Urothelium cell line (cell line): ENCODE measurements around the gene PGC.

Source experiments
- DNase-seq: peaks from one replicate; pipeline ENCODE4 v3.0.0; 2011; ENCODE audit warnings: low spot score, mixed read lengths
- FAIRE-seq: peaks from 2 replicates; lab custom pipeline; 2011; peaks lifted over from hg19 to GRCh38; lab: Jason Lieb, UNC

The PGC gene

DNA sequence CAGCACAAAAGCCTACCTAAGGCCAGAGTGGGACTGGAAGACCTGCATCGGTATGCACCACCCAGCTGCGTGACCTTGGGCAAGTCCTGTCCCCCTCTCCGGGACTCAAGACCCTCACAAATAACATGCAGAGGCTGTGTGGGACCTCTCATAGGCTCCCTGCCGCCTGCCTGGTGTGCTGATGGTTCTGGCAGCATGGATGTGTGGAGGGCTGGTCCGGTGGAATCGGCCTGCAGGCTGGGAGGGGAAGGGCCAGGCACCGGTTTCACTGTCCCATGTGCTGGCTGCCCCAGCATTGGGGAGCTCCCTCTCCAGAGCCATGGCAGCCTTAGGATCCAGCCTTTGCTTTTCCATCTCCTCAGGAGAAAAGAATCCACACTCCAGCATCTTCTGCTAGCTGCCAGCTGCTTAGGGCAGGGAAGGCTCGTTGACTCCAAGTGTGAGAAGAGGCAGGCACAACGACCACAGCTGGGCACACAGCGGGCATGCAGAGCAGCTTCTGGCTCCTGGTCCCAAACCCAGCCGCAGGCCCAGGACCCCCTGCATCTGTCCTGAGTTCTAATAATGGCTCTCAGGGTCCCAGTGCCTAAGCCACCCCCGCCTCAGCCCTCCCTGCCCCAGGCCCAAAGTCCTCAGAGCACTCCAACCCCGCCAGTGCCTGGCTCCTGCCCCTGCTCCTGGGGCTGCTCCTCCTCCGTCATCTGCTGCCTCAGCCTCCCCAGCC, 44.3 kb downstream of the PGC start:
- FAIRE-seq = no peak
- DNase-seq = no peak

DNA sequence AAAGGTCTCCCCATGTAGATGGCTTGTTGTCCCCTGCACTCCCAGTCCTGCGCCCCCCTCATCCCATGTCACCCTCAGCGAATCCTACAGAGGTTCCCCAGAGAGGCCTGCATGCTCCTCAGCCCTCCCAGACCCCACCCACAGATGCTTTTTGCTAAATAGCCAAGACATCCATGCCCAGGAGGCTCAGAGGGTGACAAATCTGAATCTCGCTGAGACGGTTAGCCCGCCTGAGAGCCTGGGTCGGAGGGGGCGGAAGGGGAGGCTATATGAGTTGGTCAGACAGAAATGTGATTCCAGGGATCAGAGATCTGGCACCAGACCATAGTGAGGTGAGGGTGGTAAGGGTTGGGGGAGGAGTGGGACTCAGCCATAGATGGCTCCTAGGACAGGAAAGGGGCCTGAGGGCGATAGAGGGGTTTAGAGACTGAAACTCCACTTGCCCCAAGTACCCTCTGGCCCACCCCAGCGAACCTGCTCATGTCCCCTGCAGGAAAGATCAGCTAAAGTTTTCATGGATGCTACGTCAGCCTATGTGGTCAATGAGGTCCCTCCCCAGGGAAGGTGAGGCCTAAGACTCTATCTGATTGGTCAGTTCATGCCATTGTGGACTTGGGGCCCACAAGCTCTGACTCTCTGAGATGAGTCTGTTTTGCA, 45.0 kb downstream of the PGC start:
- FAIRE-seq = no peak

DNA sequence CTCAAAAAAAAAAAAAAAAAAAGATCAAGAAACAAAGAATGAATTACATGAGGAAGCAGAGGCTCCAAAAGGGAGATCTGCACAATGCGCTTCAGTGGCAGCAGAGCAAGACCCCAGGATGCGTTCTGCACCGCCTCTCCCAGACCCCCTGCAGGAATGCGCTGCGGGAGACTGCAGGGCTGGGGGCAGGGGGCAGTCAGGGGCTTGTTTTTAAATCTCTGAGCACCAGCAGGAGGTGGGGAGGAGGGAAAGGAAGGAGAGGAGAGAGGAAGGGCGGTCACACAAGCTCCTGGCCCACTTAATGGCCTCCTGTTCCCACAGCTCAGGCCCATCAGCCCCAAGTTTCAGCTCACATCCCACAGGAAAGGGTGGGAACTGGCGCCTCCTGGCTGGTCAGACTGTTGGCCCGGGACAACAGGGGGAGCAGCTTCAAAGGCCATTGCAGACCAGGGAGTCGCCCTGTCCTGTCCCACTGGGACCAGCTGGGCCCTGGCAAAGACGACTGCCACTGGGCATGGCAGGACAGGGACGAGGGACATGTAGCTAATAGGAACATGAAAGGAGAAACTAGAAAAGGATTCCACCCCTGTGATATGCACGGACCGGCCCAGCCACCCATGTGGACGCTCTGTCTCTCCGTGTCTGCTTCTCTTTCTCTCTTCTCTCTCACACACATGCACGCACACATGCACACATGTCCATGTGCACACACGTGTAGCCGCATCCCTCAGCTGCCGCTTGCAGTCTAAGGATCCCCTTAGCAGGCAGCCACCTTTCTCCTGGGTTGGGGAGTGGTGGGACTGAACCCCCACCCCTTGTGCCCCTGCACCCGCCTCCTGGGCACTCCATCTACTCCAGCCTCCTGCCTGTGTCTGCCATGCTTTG, 46.5 kb downstream of the PGC start:
- FAIRE-seq = no peak
- no peak for DNase-seq

More for the DNA sequence above, 45.0 kb downstream of the PGC start:
- DNase-seq = no peak

DNA sequence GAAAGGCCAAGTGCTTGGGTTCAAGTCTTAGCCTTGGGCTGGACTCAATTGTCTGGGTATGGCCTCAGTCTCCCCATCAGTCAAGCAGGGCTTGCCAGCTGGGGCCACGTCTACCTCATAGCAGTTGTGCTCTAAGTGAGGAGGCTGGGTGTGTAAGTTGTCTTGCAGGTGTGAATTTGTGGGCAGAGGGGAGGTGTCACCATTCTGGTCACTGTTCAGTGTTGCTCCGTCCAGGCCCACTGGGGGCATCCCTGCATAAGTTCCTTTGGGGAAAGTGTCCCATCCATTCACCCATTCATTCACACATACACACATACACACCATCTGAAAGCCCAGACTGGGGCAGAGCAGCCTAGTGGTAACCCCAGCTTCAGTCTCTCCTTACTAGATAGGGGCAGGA, 48.1 kb downstream of the PGC start:
- DNase-seq (no peak), FAIRE-seq (no peak)

DNA sequence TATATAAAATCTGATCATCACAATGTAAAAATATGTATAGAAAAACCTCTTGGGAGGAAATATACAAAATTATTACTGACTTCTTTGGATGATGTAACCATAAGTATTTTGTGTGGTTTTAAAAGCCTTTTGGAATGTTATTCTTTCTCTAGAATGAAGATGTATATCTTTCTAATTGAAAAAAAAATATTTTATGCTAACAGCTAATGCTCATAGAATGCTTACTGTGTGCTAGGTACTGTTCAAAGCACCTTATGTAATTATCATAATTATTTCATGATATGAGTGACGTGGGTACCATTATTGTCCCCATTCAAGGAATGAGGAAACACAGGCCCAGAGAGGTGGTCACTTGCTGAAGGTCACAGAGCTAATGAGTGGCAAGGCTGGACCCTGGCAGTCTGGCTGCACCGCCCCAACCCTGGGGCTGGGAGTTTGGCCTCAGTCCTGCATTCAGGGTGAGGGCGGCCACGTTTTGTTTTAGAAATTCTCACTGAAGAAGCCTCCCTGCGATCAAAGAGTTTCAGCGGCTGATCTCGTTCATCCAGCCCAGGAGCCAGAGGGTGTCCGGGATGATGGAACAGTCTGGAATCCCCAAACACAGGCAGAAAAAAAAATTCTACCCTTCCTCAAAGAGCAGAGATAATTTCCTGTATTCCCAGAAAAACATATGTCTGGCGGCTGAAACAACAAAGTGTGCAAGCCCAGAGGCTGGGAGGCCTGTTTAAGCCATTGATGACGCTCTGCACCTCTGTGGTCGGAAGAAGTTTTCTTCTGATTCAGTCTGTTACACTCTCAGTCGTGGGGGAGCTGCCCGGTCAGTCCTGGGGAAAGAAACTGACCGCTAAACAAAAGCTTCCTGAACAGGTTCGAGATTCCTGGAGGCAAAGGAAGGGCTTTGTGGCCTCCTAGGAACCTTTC, 49.1 kb downstream of the PGC start:
- no peak for DNase-seq
- no peak for FAIRE-seq

DNA sequence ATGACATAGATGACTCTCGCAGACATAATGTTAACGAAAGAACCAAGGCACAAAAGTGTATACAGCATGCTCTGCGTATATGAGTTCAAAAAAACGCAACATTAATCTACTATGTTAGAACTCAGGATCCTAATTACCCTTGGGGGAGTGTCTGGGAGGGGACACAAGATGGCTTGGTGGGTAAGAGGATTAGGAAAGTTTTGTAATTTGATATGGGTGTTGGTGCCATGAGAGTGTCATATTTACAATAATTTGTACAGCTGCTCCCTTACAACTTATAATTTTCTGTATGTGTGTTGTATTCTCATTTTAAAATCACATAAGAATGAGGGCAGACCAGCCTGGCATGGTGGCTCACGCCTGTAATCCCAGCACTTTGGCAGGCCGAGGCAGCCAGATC, 50.4 kb downstream of the PGC start:
- no peak for FAIRE-seq

DNA sequence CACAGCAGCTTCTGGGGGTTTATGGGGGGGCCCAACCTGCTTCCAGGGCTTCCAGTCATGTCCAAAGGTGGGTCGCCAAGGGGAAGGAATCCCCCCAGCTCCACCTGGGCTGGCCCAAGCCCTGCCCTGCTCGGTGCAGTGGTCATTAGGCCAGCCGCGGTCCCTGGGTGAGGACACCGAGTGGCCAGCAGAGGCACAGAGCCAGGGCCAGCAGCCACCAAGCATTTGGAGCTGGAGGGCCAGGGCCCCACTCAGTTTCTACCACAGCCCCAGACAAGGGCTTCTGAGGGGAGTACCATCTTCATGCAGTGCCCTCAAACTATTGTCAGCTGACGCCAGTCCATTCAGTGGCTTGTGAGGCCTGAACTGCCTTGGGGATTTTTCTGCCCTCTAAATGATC, 51.4 kb downstream of the PGC start:
- DNase-seq (no peak), FAIRE-seq (no peak)

More for the DNA sequence above, 50.4 kb downstream of the PGC start:
- no peak for DNase-seq

DNA sequence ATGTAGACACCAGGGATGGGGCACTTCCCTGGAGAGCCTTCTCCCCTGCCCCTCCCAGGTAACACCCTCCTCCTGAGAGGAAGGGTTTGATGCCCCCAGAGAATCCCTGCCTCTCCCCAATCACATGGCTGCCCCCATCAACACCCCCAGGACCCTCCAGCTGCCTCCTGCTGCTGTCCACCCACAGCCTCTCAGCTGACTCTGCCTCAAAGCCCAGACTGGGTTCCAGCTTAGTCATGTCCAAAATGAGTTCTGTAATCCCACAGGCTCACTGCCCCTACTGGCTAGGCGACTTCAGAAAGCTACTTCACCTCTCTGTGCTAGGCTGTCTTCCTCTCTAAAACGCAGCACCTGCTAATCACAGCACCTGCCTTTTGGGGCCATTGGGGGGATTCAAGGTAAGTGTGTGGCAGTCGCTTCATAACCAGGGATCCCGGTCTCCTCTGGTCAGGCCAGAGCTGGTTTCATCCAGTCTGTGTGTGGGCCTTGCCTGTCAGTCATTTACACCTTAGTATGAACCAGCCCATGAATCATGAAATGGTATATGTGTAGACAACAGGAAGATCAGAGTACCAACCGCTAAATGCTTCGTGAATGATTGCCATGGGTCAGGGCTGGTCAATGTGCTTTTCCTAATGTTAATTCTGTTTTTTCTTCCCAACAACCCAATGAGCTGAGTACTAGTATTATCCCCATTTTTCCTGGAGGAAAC, 52.2 kb downstream of the PGC start:
- FAIRE-seq = no peak
- no peak for DNase-seq

DNA sequence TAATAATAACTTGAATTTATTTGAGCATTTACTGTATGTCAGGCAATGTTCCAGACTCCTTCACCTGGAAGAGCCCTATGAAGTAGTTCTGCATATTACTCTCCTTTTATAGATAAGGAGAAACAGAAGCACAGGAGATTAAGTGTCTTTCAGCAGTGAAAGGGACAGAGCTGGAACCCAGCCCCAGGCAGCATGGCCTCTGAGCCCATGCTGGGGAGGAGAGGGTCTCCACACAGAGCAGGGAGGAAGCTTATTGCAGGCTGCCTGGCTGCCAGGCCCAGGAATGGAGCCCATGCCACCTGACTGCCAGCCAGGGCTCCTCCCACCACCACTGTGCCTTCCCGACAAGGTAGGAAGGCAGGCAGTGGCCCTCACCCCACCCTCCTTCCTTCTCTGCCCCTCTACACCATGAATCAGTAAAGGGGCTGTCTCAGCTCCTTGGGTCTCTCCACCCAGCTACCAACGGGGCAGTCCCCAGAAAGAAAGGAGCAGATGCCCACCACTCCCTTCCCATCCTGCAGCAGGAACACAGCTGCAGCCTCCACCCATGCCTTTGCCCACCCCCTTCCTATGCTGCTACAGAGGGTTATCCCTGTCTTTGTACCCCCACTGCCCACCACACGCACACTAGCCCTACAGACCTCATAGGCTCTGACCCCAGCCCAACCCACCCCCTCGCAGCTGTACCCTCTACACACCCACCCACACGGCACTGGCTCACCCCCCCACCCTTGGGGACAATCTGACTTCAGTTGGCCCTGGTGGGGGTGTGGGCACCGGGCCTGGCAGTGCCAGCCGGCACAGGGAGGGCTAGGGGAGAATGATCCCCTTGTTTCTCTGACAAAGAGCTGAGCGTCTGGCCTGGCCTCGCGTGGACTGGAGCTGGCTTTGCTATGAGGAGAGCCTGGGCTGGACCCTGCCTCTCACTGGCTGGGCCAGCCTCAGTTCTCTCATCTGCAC, 53.6 kb downstream of the PGC start:
- peak; percentile 55 for FAIRE-seq
- DNase-seq = no peak

DNA sequence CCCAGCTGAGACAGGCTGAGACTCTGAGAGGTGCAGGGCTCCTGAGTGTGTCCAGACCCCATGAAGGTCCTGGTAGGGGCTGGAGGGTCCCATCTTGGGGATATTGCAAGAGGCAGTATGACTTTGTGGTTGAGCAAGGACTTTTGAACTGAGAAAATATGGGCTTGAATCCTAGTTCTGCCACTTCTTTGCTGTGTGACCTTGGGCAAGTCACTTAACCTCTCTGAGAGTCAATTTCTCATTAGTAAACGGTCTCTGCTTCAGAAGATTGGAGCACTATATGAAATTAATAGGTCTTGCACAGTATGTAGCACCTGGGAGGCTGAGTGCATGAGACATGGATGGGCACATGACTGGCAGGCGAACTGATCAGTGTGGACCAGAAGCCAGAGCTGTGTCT, 54.5 kb downstream of the PGC start:
- DNase-seq (no peak), FAIRE-seq (no peak)

DNA sequence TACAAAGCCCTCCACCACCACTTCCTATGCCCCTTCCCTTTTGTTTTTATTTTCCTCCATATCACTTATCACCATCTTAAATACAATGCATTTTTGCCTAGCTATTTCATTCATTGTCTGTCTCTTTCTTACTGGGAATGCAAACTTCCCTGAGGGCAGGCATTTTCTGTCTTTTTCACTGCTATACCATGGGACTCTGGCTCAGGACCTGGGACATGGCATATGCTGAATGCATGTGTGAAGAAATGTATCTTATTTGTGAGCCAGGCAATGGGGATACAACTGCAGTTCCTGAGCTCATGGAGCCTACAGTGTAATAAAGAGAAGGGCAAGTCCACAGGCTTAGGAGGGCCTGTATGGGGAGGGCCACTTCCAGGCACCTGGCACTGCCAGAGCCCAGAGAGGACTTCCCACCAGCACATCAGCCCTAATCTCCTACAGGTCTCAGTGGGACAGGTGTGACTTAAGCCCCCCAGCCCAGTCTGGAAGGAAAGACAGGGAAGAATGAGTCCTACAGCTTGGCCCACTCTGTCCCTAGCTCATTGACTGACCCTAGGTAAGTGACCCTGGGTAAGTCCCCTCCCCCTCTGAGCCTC, 55.0 kb downstream of the PGC start:
- DNase-seq (no peak), FAIRE-seq (no peak)

DNA sequence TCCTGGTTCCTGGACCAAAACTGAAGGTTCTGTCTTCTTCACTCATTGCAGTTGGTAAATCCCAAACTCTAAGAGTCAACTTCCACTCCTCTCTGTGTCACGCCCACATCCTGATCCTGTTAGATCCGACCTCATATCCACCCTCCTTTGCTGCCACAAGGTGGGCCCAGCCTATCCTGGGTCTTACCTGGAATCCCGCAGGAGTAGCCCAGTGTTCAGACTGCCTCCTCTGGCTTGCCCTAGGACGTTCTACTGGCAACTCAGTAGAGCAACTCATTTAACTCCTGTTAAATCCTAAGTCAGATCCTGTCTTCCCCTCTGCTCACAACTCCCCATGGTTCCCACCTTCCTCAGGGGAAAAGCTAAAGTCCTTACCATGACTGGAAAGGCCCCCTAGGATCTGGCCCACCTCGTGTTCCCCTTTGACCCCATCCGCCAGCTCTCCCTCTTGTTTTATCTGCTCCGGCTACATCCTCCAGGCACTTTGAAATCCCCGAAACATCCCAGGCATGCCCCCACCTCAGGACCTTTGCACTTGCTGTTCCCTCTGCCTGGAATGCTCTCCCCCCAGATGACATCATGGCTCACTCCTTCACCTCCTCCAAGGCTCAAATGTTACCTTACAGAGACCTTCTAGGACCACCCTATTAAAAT, 55.6 kb downstream of the PGC start:
- no peak for FAIRE-seq
- no peak for DNase-seq

DNA sequence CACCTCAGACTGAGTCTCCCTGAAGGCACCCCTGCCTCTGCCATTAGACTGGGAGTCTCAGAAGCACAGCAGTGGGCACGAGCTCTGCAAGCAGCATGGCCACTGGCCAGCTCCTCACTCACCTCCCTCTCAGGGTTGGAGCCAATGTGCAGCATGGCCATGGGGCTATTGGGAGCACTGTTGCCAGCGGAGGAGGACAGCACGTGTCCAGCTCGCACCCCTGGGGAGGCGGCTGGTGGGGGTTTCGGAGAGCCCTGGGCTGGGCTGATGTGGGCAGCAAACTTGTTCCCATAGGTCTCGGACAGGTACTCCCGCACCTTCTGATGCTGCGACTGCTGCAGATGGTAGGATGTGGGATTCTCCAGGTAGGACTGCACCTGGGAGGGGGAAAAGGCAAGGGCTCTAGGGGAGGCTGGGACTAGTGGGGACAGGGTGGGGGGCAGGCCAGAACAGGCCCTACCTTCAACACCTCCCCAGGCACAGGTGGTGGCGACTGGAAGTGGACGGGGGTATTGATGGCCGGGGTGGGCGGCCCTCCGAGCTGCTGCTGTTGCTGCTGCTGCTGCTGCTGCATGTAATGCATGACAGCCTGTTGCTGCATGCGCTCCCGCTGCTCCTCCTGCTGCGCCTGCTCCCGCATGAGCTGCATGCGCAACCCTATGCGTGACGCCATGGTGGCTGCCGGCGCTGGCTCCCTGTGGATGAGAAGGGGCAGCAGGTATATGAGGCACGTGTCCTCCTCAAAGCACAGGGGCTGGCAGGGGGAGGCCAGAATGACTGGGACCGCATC, 56.5 kb downstream of the PGC start:
- FAIRE-seq = no peak
- DNase-seq = no peak

DNA sequence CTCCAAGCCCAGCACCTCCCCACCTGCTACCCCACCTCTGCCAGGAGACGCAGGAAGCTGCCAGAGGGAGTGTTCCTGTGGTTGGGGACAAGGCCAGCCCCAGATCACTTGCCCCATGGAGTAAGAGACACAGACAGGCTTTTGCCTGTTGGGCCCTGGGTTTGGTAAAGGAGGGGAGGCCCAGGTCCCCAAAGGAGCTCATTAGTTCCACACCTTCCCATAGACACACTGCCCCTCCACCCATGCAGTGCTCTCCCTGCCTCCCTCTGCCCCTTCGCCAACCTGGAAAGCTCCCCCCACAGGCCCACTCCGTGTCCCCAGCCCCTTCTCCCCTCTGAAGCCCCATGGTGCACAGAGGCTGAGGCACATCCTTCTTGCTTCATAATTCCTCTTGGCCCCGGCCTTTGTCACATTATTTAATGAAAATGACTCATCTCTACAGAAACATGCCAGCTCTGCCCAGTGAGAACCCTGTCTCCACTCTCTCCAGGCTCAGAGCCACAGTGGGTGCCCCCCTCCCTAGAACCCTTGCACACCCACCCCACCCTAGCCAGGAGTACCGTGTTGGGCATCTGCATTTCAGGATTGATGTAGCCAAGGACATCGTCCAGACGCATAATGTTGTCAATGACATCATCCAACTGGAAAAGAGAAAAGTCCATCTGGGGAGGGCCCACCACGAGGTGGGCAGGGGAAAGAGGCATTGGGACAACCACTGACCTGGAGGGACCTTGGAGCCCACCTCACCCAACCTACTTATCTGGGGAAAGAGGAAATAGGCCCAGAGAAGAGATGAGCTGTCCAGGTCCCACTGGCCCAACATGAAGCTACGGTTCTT, 57.8 kb downstream of the PGC start:
- no peak for FAIRE-seq
- no peak for DNase-seq

DNA sequence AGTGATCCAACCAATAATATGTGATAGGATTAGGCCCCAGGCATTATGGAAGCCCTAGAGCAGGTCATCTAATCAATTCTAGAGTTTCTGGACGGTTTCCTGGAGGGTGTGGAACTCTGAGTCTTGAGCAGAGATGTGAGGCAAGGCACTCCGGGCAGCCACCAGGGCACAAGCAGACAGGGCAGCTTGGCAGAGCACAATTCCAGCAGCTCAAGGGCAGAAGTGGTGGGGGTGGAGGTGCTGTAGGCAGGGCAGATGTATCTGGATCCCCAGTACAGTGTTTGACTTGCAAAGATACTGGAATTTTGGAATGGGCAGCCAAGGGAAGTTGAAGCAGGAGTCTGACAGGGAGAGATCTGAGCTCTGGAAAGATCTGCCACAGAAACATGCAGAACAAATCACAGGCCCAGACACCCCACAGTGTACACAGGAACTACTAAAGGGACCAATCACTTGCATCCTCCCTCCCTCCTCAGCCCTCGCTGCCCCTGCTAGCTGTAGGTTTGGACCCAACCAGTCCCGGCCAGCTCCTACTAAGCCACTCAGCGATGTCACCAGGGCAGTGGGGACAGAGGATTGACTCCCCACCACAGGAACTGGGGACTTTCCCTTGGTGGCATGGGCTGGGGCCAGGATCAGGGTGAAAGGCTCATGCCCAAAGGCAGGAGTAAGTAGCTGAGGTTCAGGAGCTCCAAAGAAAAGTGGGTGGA, 58.8 kb downstream of the PGC start:
- DNase-seq (no peak), FAIRE-seq (no peak)
